Mucosa of descending colon (tissue), 3 donors: ENCODE data around the gene PPME1. TPM values are rescaled to one million over a fixed set of nuclear protein-coding genes. Genes with fewer than 3 reads are reported as not detected.
"Not testable (repeated sequence)": the region's sequence is repeated elsewhere in the genome, so short reads cannot be mapped to it uniquely, and the experiment has no call there.

ENCODE experiments used
- ATAC-seq: fragments of 200-7000 bp; cut with Tn5 transposase; one replicate; pipeline ENCODE4 v1.9.1; 2020; ENCODE audit warnings: mild to moderate bottlenecking, moderate library complexity
- DNase-seq, 3 donors: peaks; one replicate each; pipeline ENCODE4 v3.0.0-alpha.2; 2020
- H3K36me3 ChIP-seq: fragments of 200-600 bp; one replicate; pipeline ENCODE4 v1.8.0; 2021; ENCODE audit warnings: low read depth, mild to moderate bottlenecking
- H3K4me1 ChIP-seq: fragments of 200-600 bp; one replicate; pipeline ENCODE4 v1.8.0; 2021; ENCODE audit warnings: low read depth, mild to moderate bottlenecking
- H3K4me3 ChIP-seq: fragments of 200-600 bp; one replicate; pipeline ENCODE4 v1.8.0; 2021; ENCODE audit warnings: mild to moderate bottlenecking
- H3K9me3 ChIP-seq: fragments of 200-600 bp; one replicate; pipeline ENCODE4 v1.8.0; 2021; ENCODE audit warnings: mild to moderate bottlenecking
- CTCF ChIP-seq: fragments of 200-600 bp; IDR thresholded peaks from one replicate; pipeline ENCODE4 v1.8.0; 2022; ENCODE audit warnings: antibody characterized with exemption, mild to moderate bottlenecking
- intact Hi-C, 2 donors: fragments of 100-400 bp; cut with DNase I in 1 of 2; cut with micrococcal nuclease in 1 of 2; formaldehyde crosslinking; loops; one replicate each; pipeline versions ENCODE4 v1.11.0 to v1.11.1; 2022; cut with DNase I, micrococcal nuclease
- long read RNA-seq, 2 donors: library from polyadenylated mRNA; unstranded; transcript quantifications; one replicate each; pipeline ENCODE4 v2.0.0, GENCODE V29; 2019 to 2021
- total RNA-seq, 3 donors: library from RNA; stranded (reverse); fragmentation: NEBNext Ultra II Directional in 2 of 3; extraction: Animal tissue kit (Norgen Biotek cat#: 25700) in 2 of 3; gene quantifications; one replicate each; pipeline versions ENCODE4 v1.2.1 to v1.2.4, GENCODE V29; 2021 to 2023
- donor health status: DM: no; HTN: no; CAD: no; lungs with moderate emphysema.
- donor health status: DM: no; HTN: no; CAD: no.
- donor health status: DM: no; HTN: yes; CAD: no.

PPME1 gene, protein sequence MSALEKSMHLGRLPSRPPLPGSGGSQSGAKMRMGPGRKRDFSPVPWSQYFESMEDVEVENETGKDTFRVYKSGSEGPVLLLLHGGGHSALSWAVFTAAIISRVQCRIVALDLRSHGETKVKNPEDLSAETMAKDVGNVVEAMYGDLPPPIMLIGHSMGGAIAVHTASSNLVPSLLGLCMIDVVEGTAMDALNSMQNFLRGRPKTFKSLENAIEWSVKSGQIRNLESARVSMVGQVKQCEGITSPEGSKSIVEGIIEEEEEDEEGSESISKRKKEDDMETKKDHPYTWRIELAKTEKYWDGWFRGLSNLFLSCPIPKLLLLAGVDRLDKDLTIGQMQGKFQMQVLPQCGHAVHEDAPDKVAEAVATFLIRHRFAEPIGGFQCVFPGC
- 10 to 100 TPM; 22.3 to 36.0 (median 26.3) TPM for total RNA-seq
- long read RNA-seq, donor 1, transcript PPME1-201 (14 exons, 2,677 nt) = major isoform, 24 of 28 reads
- long read RNA-seq, donor 1, partial matches to known transcripts = 0 of 28 reads
- long read RNA-seq, donor 1, other reads (novel, unspliced or antisense) = 4 of 28 reads
- long read RNA-seq, donor 2, transcript PPME1-201 (14 exons, 2,677 nt) = major isoform, 16 of 23 reads
- long read RNA-seq, donor 2, partial matches to known transcripts = 0 of 23 reads
- long read RNA-seq, donor 2, other reads (novel, unspliced or antisense) = 7 of 23 reads

- Histone ChIP-seq H3K4me1 (peaks cover 25% of the 10 kb centered on the region), H3K9me3 (no peaks in the 10 kb centered on the region), H3K36me3 (peaks cover 6% of the 10 kb centered on the region), H3K4me3 (peak within 1 kb of the TSS; percentile 52)
- ATAC-seq (peak; percentile 96), DNase-seq (peak; percentile 98 to 99 (median 98))
- intact Hi-C loops = no loop called here
- no peak for TF ChIP-seq CTCF
These were observed at the start of gene PPME1, which contains the start of gene C2CD3 for GRCh38 chr11:74170694-74171629. Gene PPME1 (plus strand): TSS chr11:74171289. CDS start chr11:74171422, 133 bp downstream. Gene C2CD3 (minus strand): TSS chr11:74171002. CDS start chr11:74170792, 210 bp downstream.

- Histone ChIP-seq H3K9me3 (no peaks in the 10 kb centered on the region), H3K4me1 (no peaks in the 10 kb centered on the region), H3K4me3 (no peak overlapping the region), H3K36me3 (no peaks in the 10 kb centered on the region)
- no peak for ATAC-seq
- no peak for DNase-seq
- intact Hi-C loops = no loop called here
- no peak for TF ChIP-seq CTCF
These were observed 49.3 kb upstream of the PPME1 start for GRCh38 chr11:74121804-74122203.

DNA sequence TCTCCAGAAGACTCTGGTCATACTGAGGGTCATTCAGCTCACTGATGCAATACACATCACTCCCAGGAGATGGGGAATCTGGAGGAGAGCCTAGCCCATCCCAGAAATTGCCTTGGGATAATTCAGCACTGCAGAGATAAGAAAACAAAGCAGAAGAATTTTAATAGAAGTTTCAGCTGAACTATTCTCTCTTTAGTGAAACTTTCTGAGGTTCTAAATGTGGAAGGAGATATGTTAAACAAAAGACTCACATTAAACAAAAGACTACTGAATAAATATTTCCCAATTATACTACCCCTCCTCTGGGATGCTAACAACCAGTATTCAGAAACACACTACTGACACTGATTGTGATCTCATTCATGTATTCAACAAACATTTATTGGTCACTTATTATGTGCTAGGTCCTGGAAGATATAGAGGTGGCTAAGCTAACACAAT lies 48.1 kb upstream of the PPME1 start:
- Histone ChIP-seq H3K9me3 (no peaks in the 10 kb centered on the region), H3K4me1 (no peaks in the 10 kb centered on the region), H3K36me3 (no peaks in the 10 kb centered on the region), H3K4me3 (no peak overlapping the region)
- intact Hi-C loops = no loop called here
- DNase-seq (no peak), ATAC-seq (no peak)
- no peak for TF ChIP-seq CTCF

DNA sequence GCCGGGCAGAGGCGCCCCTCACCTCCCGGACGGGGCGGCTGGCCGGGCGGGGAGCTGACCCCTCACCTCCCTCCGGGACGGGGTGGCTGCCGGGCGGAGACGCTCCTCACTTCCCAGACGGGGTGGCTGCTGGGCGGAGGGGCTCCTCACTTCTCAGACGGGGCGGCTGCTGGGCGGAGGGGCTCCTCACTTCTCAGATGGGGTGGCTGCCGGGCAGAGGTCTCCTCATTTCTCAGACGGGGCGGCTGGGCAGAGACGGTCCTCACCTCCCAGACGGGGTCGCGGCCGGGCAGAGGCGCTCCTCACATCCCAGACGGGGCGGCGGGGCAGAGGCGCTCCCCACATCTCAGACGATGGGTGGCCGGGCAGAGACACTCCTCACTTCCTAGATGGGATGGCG lies 42.0 kb upstream of the PPME1 start:
- H3K36me3 ChIP-seq, ATAC-seq, DNase-seq, H3K4me3 ChIP-seq, intact Hi-C loops, H3K9me3 ChIP-seq, H3K4me1 ChIP-seq: not testable (repeated sequence)

GRCh38 chr11:74132833-74133232 lies 38.3 kb upstream of the PPME1 start:
- Histone ChIP-seq H3K9me3 (no peaks in the 10 kb centered on the region), H3K4me3 (no peak overlapping the region), H3K4me1 (peaks cover 3% of the 10 kb centered on the region), H3K36me3 (no peaks in the 10 kb centered on the region)
- no peak for DNase-seq
- TF ChIP-seq CTCF = no peak
- no peak for ATAC-seq
- intact Hi-C loops = no loop called here
